Mesenchymal stem cell (in vitro differentiated cells and primary cell): ENCODE results near the gene NUAK1.

Source experiments
- DNase-seq: peaks from one replicate; pipeline ENCODE4 v3.0.0-alpha.2; 2013
- H2AFZ ChIP-seq: one replicate; pipeline ENCODE4 v1.6.1; 2013; ENCODE audit warnings: low read depth, mild to moderate bottlenecking, control low read depth, inconsistent platforms, low read length, moderate library complexity
- H2AK5ac ChIP-seq: 2 replicates; pipeline ENCODE4 v1.6.1; 2013; ENCODE audit warnings: low read length, moderate library complexity, mild to moderate bottlenecking, inconsistent platforms; ENCODE audit not compliant: severe bottlenecking
- H2BK120ac ChIP-seq: one replicate; pipeline ENCODE4 v1.6.1; 2013; ENCODE audit warnings: low read depth, mild to moderate bottlenecking, inconsistent platforms, low read length, moderate library complexity
- H2BK12ac ChIP-seq, 2 experiments: one replicate each; pipeline ENCODE4 v1.6.1; 2013; ENCODE audit warnings: inconsistent platforms in 2 of 2, low read length in 2 of 2, mild to moderate bottlenecking in 2 of 2, moderate library complexity in 2 of 2, control low read depth in 1 of 2
- H2BK15ac ChIP-seq: one replicate; pipeline ENCODE4 v1.6.1; 2013; ENCODE audit warnings: mild to moderate bottlenecking, low read depth, inconsistent platforms; ENCODE audit not compliant: poor library complexity, severe bottlenecking
- H2BK5ac ChIP-seq: 2 replicates; pipeline ENCODE4 v1.6.1; 2013; ENCODE audit warnings: low read depth, mild to moderate bottlenecking, low read length, control low read depth, inconsistent platforms; ENCODE audit not compliant: poor library complexity, severe bottlenecking
- H3K14ac ChIP-seq, 2 experiments: one replicate each; pipeline ENCODE4 v1.6.1; 2013; ENCODE audit warnings: inconsistent platforms in 2 of 2, low read length in 2 of 2, control low read depth in 1 of 2, mild to moderate bottlenecking in 1 of 2, moderate library complexity in 1 of 2
- H3K18ac ChIP-seq, 2 experiments: one replicate each; pipeline ENCODE4 v1.6.1; 2013; ENCODE audit warnings: inconsistent platforms in 2 of 2, low read length in 2 of 2, control low read depth in 1 of 2, low read depth in 1 of 2, mild to moderate bottlenecking in 1 of 2
- H3K23ac ChIP-seq, 2 experiments: one replicate each; pipeline ENCODE4 v1.6.1; 2013; ENCODE audit warnings: inconsistent platforms in 2 of 2, low read length in 2 of 2, mild to moderate bottlenecking in 2 of 2, moderate library complexity in 2 of 2, control low read depth in 1 of 2
- H3K27ac ChIP-seq: 2 replicates; pipeline ENCODE4 v1.5.1; 2013; ENCODE audit warnings: mild to moderate bottlenecking, moderate library complexity, low read length, control low read depth, inconsistent platforms; ENCODE audit not compliant: poor library complexity, severe bottlenecking
- H3K27me3 ChIP-seq, 2 experiments: 2 replicates each; pipeline versions ENCODE4 v1.6.1 to v1.7.0; 2013; ENCODE audit warnings: low read length in 2 of 2, mild to moderate bottlenecking in 2 of 2, moderate library complexity in 2 of 2, control low read depth in 1 of 2, inconsistent platforms in 1 of 2; ENCODE audit not compliant: control insufficient read depth in 1 of 2, insufficient read depth in 1 of 2
- H3K36me3 ChIP-seq, 2 experiments: 2 replicates each; pipeline versions ENCODE4 v1.6.1 to v1.7.0; 2013; ENCODE audit warnings: low read length in 2 of 2, control low read depth in 1 of 2, inconsistent platforms in 1 of 2, low read depth in 1 of 2, mild to moderate bottlenecking in 1 of 2; ENCODE audit not compliant: insufficient read depth in 2 of 2, control insufficient read depth in 1 of 2
- H3K4ac ChIP-seq, 2 experiments: one replicate each; pipeline ENCODE4 v1.6.1; 2013; ENCODE audit warnings: inconsistent platforms in 2 of 2, low read length in 2 of 2, mild to moderate bottlenecking in 2 of 2, moderate library complexity in 2 of 2, control low read depth in 1 of 2, low read depth in 1 of 2
- H3K4me1 ChIP-seq: 2 replicates; pipeline ENCODE4 v1.6.1; 2013; ENCODE audit warnings: low read depth, low read length, control low read depth; ENCODE audit not compliant: control insufficient read depth, insufficient read depth
- H3K4me2 ChIP-seq: 2 replicates; pipeline ENCODE4 v1.6.1; 2013; ENCODE audit warnings: low read length, mild to moderate bottlenecking, inconsistent platforms; ENCODE audit not compliant: poor library complexity, severe bottlenecking
- H3K4me3 ChIP-seq, 2 experiments: 2 replicates each; pipeline versions ENCODE4 v1.5.1 to v1.7.0; 2013; ENCODE audit warnings: low read length in 2 of 2, mild to moderate bottlenecking in 2 of 2, control low read depth in 1 of 2, low read depth in 1 of 2; ENCODE audit not compliant: insufficient read depth in 1 of 2
- H3K79me1 ChIP-seq: replicated peaks from 2 replicates; pipeline ENCODE4 v1.6.1; 2013; ENCODE audit warnings: mild to moderate bottlenecking, control low read depth, low read length, inconsistent platforms; ENCODE audit not compliant: poor library complexity, severe bottlenecking
- H3K9ac ChIP-seq: 2 replicates; pipeline ENCODE4 v1.7.0; 2013; ENCODE audit warnings: mild to moderate bottlenecking, low read length, moderate library complexity
- H3K9me3 ChIP-seq: 2 replicates; pipeline ENCODE4 v1.7.0; 2013; ENCODE audit warnings: mild to moderate bottlenecking, low read length; ENCODE audit not compliant: control insufficient read depth
- H4K8ac ChIP-seq: one replicate; pipeline ENCODE4 v1.6.1; 2013; ENCODE audit warnings: inconsistent platforms, mild to moderate bottlenecking, low read length, moderate library complexity
- H4K91ac ChIP-seq: one replicate; pipeline ENCODE4 v1.6.1; 2013; ENCODE audit warnings: mild to moderate bottlenecking, low read length, inconsistent platforms
- WGBS: methylation state at CpG from one replicate; pipeline ENCODE4 v1.1.7; 2013; ENCODE audit warnings: mixed read lengths; 5-methylcytosine and 5-hydroxymethylcytosine counted together

Gene NUAK1

DNA sequence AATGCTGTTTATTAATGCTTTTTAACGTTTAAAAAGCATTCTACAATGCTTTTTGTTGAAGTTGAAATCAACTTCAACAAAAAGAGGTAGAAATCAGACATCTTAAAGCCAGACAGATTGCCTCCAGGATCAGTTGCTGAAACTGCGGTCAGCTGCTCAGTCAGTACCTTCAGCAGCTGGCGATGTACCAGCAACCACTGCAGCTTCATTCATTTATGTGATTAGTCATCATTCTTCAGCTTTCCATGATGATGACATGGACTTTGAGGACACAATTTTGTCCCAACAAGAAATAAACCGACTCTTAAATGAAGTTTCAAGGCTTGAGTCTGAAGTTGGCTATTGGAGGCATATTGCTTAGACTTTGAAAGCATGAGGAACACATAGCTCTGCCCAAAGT, 31.5 kb upstream of the NUAK1 start:
- H2AK5ac ChIP-seq: no peak overlapping the region
- H3K9ac ChIP-seq: no peak overlapping the region
- no peaks in the 10 kb centered on the region for H3K36me3 ChIP-seq
- no peak overlapping the region for H4K91ac ChIP-seq
- H3K4me2 ChIP-seq: no peak overlapping the region
- H3K79me1 ChIP-seq: no peaks in the 10 kb centered on the region
- H3K4me1 ChIP-seq: no peaks in the 10 kb centered on the region
- H2BK120ac ChIP-seq: no peak overlapping the region
- no peak overlapping the region for H4K8ac ChIP-seq
- H2AFZ ChIP-seq: no peak overlapping the region
- H2BK15ac ChIP-seq: no peak overlapping the region
- H3K23ac ChIP-seq: no peak overlapping the region
- 98% methylated on average over 3 of the region's 4 CpGs for WGBS
- H3K9me3 ChIP-seq: no peaks in the 10 kb centered on the region
- no peak overlapping the region for H2BK5ac ChIP-seq
- no peak overlapping the region for H3K18ac ChIP-seq
- H3K14ac ChIP-seq: no peak overlapping the region
- H3K27me3 ChIP-seq: peaks cover 0 to 5% of the 10 kb centered on the region in 2 experiments
- H2BK12ac ChIP-seq: no peak overlapping the region
- H3K4ac ChIP-seq: no peak overlapping the region
- DNase-seq: peak; percentile 52
- no peak overlapping the region for H3K4me3 ChIP-seq
- H3K27ac ChIP-seq: no peak overlapping the region

DNA sequence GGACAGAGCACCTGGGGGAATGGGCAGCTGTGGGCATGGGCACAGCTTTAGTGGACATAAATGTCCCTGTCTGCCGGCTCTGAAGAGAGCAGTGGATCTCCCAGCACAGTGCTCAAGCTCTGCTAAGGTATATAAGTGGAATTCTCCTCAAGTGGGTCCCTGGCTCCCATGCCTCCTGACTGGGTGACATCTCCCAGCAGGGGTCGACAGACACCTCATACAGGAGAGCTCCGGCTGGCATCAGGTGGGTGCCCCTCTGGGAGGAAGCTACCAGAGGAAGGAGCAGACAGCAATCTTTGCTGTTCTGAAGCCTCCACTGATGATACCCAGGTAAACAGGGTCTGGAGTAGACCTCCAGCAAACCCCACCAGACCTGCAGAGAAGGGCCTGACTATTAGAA, 25.0 kb upstream of the NUAK1 start:
- Histone ChIP-seq H4K8ac (no peak overlapping the region), H3K4me2 (no peak overlapping the region), H2BK5ac (no peak overlapping the region), H3K79me1 (no peaks in the 10 kb centered on the region), H3K4me1 (no peaks in the 10 kb centered on the region), H3K4me3 (no peak overlapping the region), H3K14ac (peak overlapping the region in 1 of 2 experiments; percentile 28), H2AFZ (no peak overlapping the region), H3K27me3 (peaks cover 4 to 5% of the 10 kb centered on the region in 2 experiments), H3K9me3 (no peaks in the 10 kb centered on the region), H2BK120ac (no peak overlapping the region), H3K4ac (no peak overlapping the region), H2BK12ac (no peak overlapping the region), H3K23ac (no peak overlapping the region), H3K36me3 (no peaks in the 10 kb centered on the region), H4K91ac (no peak overlapping the region), H3K18ac (no peak overlapping the region), H3K9ac (no peak overlapping the region), H2BK15ac (no peak overlapping the region), H2AK5ac (no peak overlapping the region), H3K27ac (no peak overlapping the region)
- WGBS: 95% methylated on average over 3 of the region's 3 CpGs
- DNase-seq: no peak

DNA sequence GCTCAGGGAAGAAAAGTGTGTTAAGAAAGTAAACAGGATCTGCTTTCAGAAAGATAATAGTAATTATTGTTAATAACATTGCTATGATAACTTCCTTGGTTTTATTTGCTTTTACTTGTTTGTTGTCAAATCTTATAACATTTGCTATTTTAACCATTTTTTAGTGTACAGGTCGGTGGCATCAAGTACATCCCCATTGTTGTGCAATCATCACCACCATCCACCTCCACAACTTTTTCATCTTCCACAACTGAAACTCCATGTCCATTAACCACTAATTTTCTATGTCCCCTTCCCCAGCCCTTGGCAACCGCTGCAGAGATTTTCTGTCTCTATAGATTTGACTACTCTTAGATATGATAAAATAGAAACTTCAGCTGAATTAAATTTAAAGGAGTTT, 22.7 kb upstream of the NUAK1 start:
- no peak overlapping the region for H2AFZ ChIP-seq
- peaks cover 4 to 5% of the 10 kb centered on the region in 2 experiments for H3K27me3 ChIP-seq
- no peak overlapping the region for H2BK12ac ChIP-seq
- no peak overlapping the region for H4K91ac ChIP-seq
- H2AK5ac ChIP-seq: no peak overlapping the region
- no peak overlapping the region for H3K9ac ChIP-seq
- no peak overlapping the region for H3K4me3 ChIP-seq
- no peak overlapping the region for H3K27ac ChIP-seq
- no peak overlapping the region for H2BK15ac ChIP-seq
- H3K18ac ChIP-seq: no peak overlapping the region
- H3K9me3 ChIP-seq: no peaks in the 10 kb centered on the region
- H2BK5ac ChIP-seq: no peak overlapping the region
- WGBS: 100% methylated on average over 1 of the region's 2 CpGs
- H3K4me1 ChIP-seq: no peaks in the 10 kb centered on the region
- H3K79me1 ChIP-seq: no peaks in the 10 kb centered on the region
- H3K14ac ChIP-seq: no peak overlapping the region
- no peak overlapping the region for H3K23ac ChIP-seq
- no peaks in the 10 kb centered on the region for H3K36me3 ChIP-seq
- no peak overlapping the region for H4K8ac ChIP-seq
- H3K4ac ChIP-seq: no peak overlapping the region
- no peak for DNase-seq
- H2BK120ac ChIP-seq: no peak overlapping the region
- H3K4me2 ChIP-seq: no peak overlapping the region

DNA sequence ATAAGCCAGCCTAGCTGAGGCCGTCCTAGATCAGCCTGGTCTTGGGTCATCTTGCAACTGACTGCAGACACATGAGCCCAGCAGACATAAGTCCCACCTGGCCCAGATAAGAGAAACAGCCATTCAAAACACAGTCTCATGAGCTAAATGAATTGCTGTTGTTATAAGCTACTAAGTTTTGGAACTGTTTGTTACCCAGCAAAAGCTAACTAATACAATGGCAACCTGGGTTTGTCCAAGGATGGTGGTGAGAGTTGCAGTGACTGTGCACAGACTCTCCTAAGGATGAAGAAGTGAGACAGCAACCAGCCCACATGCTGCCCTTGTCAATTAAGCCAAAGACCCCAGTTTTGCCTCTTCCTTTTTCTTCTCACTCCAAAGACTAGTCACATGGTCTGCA, 22.2 kb upstream of the NUAK1 start:
- H4K91ac ChIP-seq: no peak overlapping the region
- H3K4me1 ChIP-seq: no peaks in the 10 kb centered on the region
- H3K4me3 ChIP-seq: no peak overlapping the region
- no peak overlapping the region for H2AK5ac ChIP-seq
- H2BK5ac ChIP-seq: no peak overlapping the region
- no peak overlapping the region for H2BK12ac ChIP-seq
- H3K18ac ChIP-seq: no peak overlapping the region
- no peak overlapping the region for H3K23ac ChIP-seq
- H3K27ac ChIP-seq: no peak overlapping the region
- no peak overlapping the region for H3K9ac ChIP-seq
- H4K8ac ChIP-seq: no peak overlapping the region
- no peaks in the 10 kb centered on the region for H3K79me1 ChIP-seq
- H3K36me3 ChIP-seq: no peaks in the 10 kb centered on the region
- H2BK120ac ChIP-seq: no peak overlapping the region
- no peaks in the 10 kb centered on the region for H3K9me3 ChIP-seq
- H2BK15ac ChIP-seq: no peak overlapping the region
- H3K14ac ChIP-seq: no peak overlapping the region
- no peak overlapping the region for H2AFZ ChIP-seq
- 88% methylated on average over 1 of the region's 1 CpG for WGBS
- no peak overlapping the region for H3K4me2 ChIP-seq
- no peak for DNase-seq
- H3K4ac ChIP-seq: no peak overlapping the region
- peaks cover 4 to 5% of the 10 kb centered on the region in 2 experiments for H3K27me3 ChIP-seq
